H9 (cell line): Measurements from ENCODE around the gene MAPK8. TPM values are rescaled to one million over a fixed set of nuclear protein-coding genes. Genes with fewer than 3 reads are reported as not detected.

ENCODE experiments used
- DNase-seq: peaks from one replicate; pipeline ENCODE4 v3.0.0-alpha.2; 2017
- H2AFZ ChIP-seq: one replicate; pipeline ENCODE4 v1.6.1; 2013; ENCODE audit warnings: mild to moderate bottlenecking, low read length, control low read depth, moderate library complexity
- H2AK5ac ChIP-seq: 2 replicates; pipeline ENCODE4 v1.6.1; 2013; ENCODE audit warnings: low read length, control low read depth, mixed read lengths; ENCODE audit not compliant: insufficient read length
- H2BK120ac ChIP-seq: one replicate; pipeline ENCODE4 v1.6.1; 2013; ENCODE audit warnings: low read depth, mild to moderate bottlenecking, low read length, control low read depth, inconsistent platforms; ENCODE audit not compliant: poor library complexity, severe bottlenecking
- H2BK12ac ChIP-seq: 2 replicates; pipeline ENCODE4 v1.6.1; 2013; ENCODE audit warnings: low read length, control low read depth, mixed read lengths, low read depth; ENCODE audit not compliant: insufficient read length
- H2BK15ac ChIP-seq: 2 replicates; pipeline ENCODE4 v1.6.1; 2013; ENCODE audit warnings: low read depth, low read length, control low read depth
- H2BK20ac ChIP-seq: one replicate; pipeline ENCODE4 v1.6.1; 2013; ENCODE audit warnings: low read depth, mild to moderate bottlenecking, low read length, control low read depth, inconsistent platforms; ENCODE audit not compliant: poor library complexity, severe bottlenecking
- H2BK5ac ChIP-seq: 2 replicates; pipeline ENCODE4 v1.6.1; 2013; ENCODE audit warnings: low read length, control low read depth, mixed read lengths; ENCODE audit not compliant: insufficient read length
- H3K14ac ChIP-seq: 2 replicates; pipeline ENCODE4 v1.6.1; 2013; ENCODE audit warnings: low read length, control low read depth; ENCODE audit not compliant: insufficient read depth
- H3K18ac ChIP-seq: 2 replicates; pipeline ENCODE4 v1.6.1; 2013; ENCODE audit warnings: low read depth, mild to moderate bottlenecking, mixed read lengths, low read length, control low read depth; ENCODE audit not compliant: insufficient read length
- H3K23ac ChIP-seq: 2 replicates; pipeline ENCODE4 v1.6.1; 2013; ENCODE audit warnings: low read length, control low read depth, mixed read lengths, low read depth; ENCODE audit not compliant: insufficient read length
- H3K23me2 ChIP-seq: 2 replicates; pipeline ENCODE4 v1.6.1; 2013; ENCODE audit warnings: low read depth, mild to moderate bottlenecking, mixed read lengths, low read length, control low read depth; ENCODE audit not compliant: insufficient read length, poor library complexity, severe bottlenecking
- H3K27ac ChIP-seq: 2 replicates; pipeline ENCODE4 v1.5.1; 2013; ENCODE audit warnings: low read length, control low read depth, mixed read lengths, low read depth; ENCODE audit not compliant: insufficient read length
- H3K27me3 ChIP-seq: 2 replicates; pipeline ENCODE4 v1.6.1; 2013; ENCODE audit warnings: low read length, control low read depth, inconsistent platforms; ENCODE audit not compliant: insufficient read depth
- H3K4ac ChIP-seq: 2 replicates; pipeline ENCODE4 v1.6.1; 2013; ENCODE audit warnings: low read depth, mild to moderate bottlenecking, control low read depth, inconsistent platforms, low read length, moderate library complexity
- H3K4me1 ChIP-seq: 2 replicates; pipeline ENCODE4 v1.6.1; 2013; ENCODE audit warnings: low read length, control low read depth, inconsistent platforms; ENCODE audit not compliant: insufficient read depth
- H3K4me2 ChIP-seq: 2 replicates; pipeline ENCODE4 v1.6.1; 2013; ENCODE audit warnings: low read length, control low read depth, mixed read lengths; ENCODE audit not compliant: insufficient read length, insufficient read depth
- H3K56ac ChIP-seq: 2 replicates; pipeline ENCODE4 v1.6.1; 2013; ENCODE audit warnings: low read depth, mild to moderate bottlenecking, mixed read lengths, low read length, control low read depth; ENCODE audit not compliant: insufficient read length
- H3K79me1 ChIP-seq: 2 replicates; pipeline ENCODE4 v1.6.1; 2013; ENCODE audit warnings: low read depth, mild to moderate bottlenecking, moderate library complexity, low read length, control low read depth, inconsistent platforms; ENCODE audit not compliant: insufficient read depth, poor library complexity, severe bottlenecking
- H3K79me2 ChIP-seq: 2 replicates; pipeline ENCODE4 v1.6.1; 2013; ENCODE audit warnings: low read length, control low read depth, inconsistent platforms; ENCODE audit not compliant: insufficient read depth
- H3K9ac ChIP-seq: 2 replicates; pipeline ENCODE4 v1.6.1; 2013; ENCODE audit warnings: low read length, control low read depth, mixed read lengths; ENCODE audit not compliant: insufficient read length; ENCODE audit errors: extremely low read depth
- H3K9me3 ChIP-seq: one replicate; pipeline ENCODE4 v1.6.1; 2013; ENCODE audit warnings: low read depth, low read length, inconsistent platforms; ENCODE audit not compliant: control insufficient read depth
- H3T11ph ChIP-seq: one replicate; pipeline ENCODE4 v1.6.1; 2013; ENCODE audit warnings: mild to moderate bottlenecking, low read length, control low read depth, inconsistent platforms
- H4K20me1 ChIP-seq: one replicate; pipeline ENCODE4 v1.6.1; 2013; ENCODE audit not compliant: control insufficient read depth, insufficient read length, insufficient read depth
- H4K5ac ChIP-seq: 2 replicates; pipeline ENCODE4 v1.6.1; 2013; ENCODE audit warnings: low read depth, mild to moderate bottlenecking, mixed read lengths, low read length, control low read depth; ENCODE audit not compliant: insufficient read length
- H4K8ac ChIP-seq: replicated peaks from 2 replicates; pipeline ENCODE4 v1.6.1; 2013; ENCODE audit warnings: low read length, control low read depth, mixed read lengths, low read depth; ENCODE audit not compliant: insufficient read length
- H4K91ac ChIP-seq: 2 replicates; pipeline ENCODE4 v1.6.1; 2013; ENCODE audit warnings: low read depth, mild to moderate bottlenecking, moderate library complexity, mixed read lengths, low read length, control low read depth; ENCODE audit not compliant: insufficient read length
- H3K27ac Mint-ChIP-seq, 3 experiments: 2 replicates in 2 of 3; 3 replicates in 1 of 3; pipeline ENCODE4 v1.8.0; 2020 to 2021; ENCODE audit warnings: mixed read lengths in 3 of 3, mild to moderate bottlenecking in 1 of 3, moderate library complexity in 1 of 3
- H3K27me3 Mint-ChIP-seq: 2 replicates; pipeline ENCODE4 v1.8.0; 2021; ENCODE audit warnings: low read depth, mild to moderate bottlenecking, moderate library complexity, mixed read lengths
- H3K36me3 Mint-ChIP-seq, 3 experiments: 2 replicates in 2 of 3; 3 replicates in 1 of 3; pipeline ENCODE4 v1.8.0; 2020 to 2021; ENCODE audit warnings: low read depth in 3 of 3, mixed read lengths in 3 of 3; ENCODE audit not compliant: insufficient read depth in 1 of 3
- H3K4me1 Mint-ChIP-seq, 2 experiments: 2 replicates each; pipeline ENCODE4 v1.8.0; 2020; ENCODE audit warnings: mixed read lengths in 2 of 2
- H3K4me3 Mint-ChIP-seq, 2 experiments: 2 replicates in 1 of 2; 3 replicates in 1 of 2; pipeline ENCODE4 v1.8.0; 2020 to 2021; ENCODE audit warnings: mild to moderate bottlenecking in 2 of 2, mixed read lengths in 2 of 2, moderate library complexity in 1 of 2
- H3K9me3 Mint-ChIP-seq, 2 experiments: 2 replicates in 1 of 2; 3 replicates in 1 of 2; pipeline ENCODE4 v1.8.0; 2020; ENCODE audit warnings: mild to moderate bottlenecking in 2 of 2, mixed read lengths in 2 of 2, moderate library complexity in 1 of 2
- WGBS: extraction: QIAGEN DNeasy Blood & Tissue Kit; methylation state at CpG from one replicate; pipeline ENCODE4 v1.1.7; 2013; ENCODE audit warnings: missing lambda C conversion rate, low lambda C conversion rate, mixed read lengths; ENCODE audit not compliant: insufficient read length; ENCODE audit errors: extremely low coverage; 5-methylcytosine and 5-hydroxymethylcytosine counted together
- total RNA-seq: library from RNA; stranded (reverse); gene quantifications from 2 replicates; pipeline ENCODE4 v1.2.1, GENCODE V29; 2021
- TF ChIP-seq, protein P1 (sequence below): fragments of 200-600 bp; sonication (generic); conservative IDR thresholded peaks from 3 replicates; pipeline ENCODE4 v1.8.0; 2021; ENCODE audit warnings: antibody characterized with exemption, mild to moderate bottlenecking

MAPK8 gene
- total RNA-seq, 1 experiment from 2014 or later, result 52.0 TPM

- Histone ChIP-seq H2BK20ac (no peak overlapping the region), H2AFZ (no peak overlapping the region), H3K79me2 (no peaks in the 10 kb centered on the region), H3K56ac (no peak overlapping the region), H4K8ac (no peak overlapping the region), H3K18ac (no peak overlapping the region), H2AK5ac (no peak overlapping the region), H3K23me2 (no peaks in the 10 kb centered on the region), H3K14ac (no peak overlapping the region), H3K27ac (no peak overlapping the region), H2BK5ac (no peak overlapping the region), H3K79me1 (no peaks in the 10 kb centered on the region), H3K9ac (no peak overlapping the region), H2BK15ac (no peak overlapping the region), H3T11ph (no peak overlapping the region), H4K91ac (no peak overlapping the region), H3K4me2 (no peak overlapping the region), H4K5ac (no peak overlapping the region), H2BK12ac (no peak overlapping the region), H4K20me1 (no peaks in the 10 kb centered on the region), H3K27me3 (no peaks in the 10 kb centered on the region), H3K9me3 (no peaks in the 10 kb centered on the region), H3K4me1 (no peaks in the 10 kb centered on the region), H3K4ac (no peak overlapping the region), H3K23ac (no peak overlapping the region), H2BK120ac (no peak overlapping the region)
- peaks cover 11 to 12% of the 10 kb centered on the region in 2 experiments for H3K9me3 Mint-ChIP-seq
- H3K4me1 Mint-ChIP-seq, result peaks cover 5% of the 10 kb centered on the region in 2 experiments; a peak in 3 of 4 replicates
- no CpG with 5 or more reads among the region's 6 CpGs for WGBS
- no peak overlapping the region for H3K4me3 Mint-ChIP-seq
- H3K36me3 Mint-ChIP-seq, result peaks cover 17 to 40% (median 33%) of the 10 kb centered on the region in 3 experiments
- DNase-seq, result no peak
- no peak overlapping the region; a peak in 1 of 7 replicates for H3K27ac Mint-ChIP-seq
- TF ChIP-seq, protein P1, sequence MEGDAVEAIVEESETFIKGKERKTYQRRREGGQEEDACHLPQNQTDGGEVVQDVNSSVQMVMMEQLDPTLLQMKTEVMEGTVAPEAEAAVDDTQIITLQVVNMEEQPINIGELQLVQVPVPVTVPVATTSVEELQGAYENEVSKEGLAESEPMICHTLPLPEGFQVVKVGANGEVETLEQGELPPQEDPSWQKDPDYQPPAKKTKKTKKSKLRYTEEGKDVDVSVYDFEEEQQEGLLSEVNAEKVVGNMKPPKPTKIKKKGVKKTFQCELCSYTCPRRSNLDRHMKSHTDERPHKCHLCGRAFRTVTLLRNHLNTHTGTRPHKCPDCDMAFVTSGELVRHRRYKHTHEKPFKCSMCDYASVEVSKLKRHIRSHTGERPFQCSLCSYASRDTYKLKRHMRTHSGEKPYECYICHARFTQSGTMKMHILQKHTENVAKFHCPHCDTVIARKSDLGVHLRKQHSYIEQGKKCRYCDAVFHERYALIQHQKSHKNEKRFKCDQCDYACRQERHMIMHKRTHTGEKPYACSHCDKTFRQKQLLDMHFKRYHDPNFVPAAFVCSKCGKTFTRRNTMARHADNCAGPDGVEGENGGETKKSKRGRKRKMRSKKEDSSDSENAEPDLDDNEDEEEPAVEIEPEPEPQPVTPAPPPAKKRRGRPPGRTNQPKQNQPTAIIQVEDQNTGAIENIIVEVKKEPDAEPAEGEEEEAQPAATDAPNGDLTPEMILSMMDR, result no peak
- H3K27me3 Mint-ChIP-seq, result no peaks in the 10 kb centered on the region
These were observed 104.0 kb downstream of the MAPK8 start for GRCh38 chr10:48410503-48410902.
